GM19463 (cell line): Measurements from ENCODE around the gene FBRSL1.
"Not testable (repeated sequence)": the region's sequence is repeated elsewhere in the genome, so short reads cannot be mapped to it uniquely, and the experiment has no call there.

ENCODE experiments used
- ATAC-seq: cut with Tn5 transposase; IDR thresholded peaks from one replicate; pipeline ENCODE4 v1.9.1; 2021; ENCODE audit warnings: mild to moderate bottlenecking, moderate library complexity; ENCODE audit not compliant: unreplicated experiment

Gene FBRSL1

DNA sequence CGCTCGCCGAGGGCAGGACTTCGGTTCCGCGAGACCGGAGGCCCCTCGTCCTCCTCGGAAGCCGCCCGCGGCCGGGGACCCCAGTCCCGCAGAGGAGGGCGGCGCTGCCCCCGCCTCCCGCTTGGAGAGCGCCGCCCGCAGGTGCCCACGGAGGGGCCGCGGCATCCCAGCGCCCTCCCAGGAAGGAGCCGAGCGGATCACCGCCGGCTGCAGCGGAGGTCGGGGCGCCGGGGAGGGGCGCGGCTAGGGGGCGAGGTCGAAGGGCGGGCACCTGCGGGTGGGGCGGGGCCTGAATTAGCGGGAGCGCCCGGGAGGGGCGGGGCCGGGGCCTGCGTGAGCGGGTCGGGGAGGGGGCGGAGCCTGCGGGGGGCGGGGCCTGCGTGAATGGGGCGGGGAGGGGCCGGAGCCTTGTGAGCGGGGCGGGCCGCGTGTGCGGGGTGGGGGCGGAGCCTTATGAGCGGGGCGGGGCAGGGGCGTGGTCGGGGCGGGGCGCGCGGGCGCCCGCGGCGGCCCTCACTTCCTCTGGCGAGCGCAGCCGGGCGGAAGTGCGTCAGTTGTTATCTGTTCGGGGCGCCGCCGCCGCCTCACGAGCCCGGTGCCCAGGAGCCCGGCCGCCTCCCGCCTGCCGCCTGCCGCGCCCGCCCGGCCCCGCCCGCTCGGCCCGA lies at the start of gene FBRSL1:
Gene FBRSL1, plus strand, starts transcription at position 550 of the 665 bp plus-strand sequence.
- peak; percentile 56 for ATAC-seq

DNA sequence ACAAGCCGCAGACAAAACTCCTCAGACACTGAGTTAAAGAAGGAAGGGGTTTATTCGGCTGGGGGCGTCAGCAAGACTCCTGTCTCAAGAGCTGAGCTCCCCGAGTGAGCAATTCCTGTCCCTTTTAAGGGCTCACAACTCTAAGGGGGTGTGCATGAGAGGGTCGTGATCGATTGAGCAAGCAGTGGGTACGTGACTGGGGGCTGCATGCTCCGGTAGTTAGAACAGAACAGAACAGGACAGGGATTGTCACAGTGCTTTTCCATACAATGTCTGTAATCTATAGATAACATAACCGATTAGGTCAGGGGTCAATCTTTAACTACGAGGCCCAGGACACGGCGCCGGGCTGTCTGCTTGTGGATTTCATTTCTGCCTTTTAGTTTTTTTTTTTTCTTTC lies 49.5 kb upstream of the FBRSL1 start:
- not testable (repeated sequence) for ATAC-seq

DNA sequence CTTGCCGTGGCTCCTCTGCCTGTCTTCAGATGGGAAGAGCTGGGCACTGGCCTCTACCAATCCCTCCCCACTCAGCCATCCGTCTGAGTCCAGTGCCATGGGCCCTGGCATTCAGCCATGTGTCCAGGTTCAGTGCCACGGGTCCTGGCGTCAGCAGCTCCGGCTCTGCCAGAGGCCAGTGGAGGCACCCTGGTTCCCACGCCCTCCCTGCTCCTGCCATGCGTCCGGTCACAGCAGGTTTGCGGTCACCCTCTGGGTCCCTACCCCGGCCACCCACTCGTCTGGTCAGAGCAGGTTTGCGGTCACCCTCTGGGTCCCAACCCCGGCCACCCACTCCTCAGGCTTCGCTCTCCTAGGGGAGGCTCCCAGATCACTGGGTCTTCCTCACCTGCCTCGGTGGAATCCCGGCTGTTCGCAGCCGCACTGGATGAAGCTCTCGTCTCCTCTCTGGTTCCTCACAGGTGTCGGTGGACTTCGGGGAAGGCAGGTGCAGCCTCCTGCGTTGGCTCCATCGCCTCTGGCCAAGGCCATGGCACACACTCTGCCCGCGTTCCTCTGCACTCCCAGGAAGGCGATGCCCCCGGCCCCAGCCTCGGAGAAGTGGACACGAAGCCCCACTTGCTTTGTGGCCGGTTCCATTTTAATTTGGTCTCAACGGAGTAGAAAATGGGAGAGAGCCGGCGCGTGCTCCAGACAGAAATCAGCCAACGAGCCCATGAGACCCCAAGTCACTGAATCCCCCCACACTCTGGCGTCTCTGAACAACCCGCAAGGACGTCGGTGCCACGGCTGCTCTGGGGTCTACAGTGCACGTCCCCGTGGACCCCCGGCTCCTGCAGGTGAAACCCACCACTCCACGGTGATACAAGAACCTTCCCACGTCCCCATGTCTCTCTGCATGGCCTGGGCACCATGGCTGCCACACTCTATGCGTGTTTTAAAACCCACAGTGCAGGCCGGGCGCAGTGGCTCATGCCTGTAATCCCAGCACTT lies 47.8 kb upstream of the FBRSL1 start:
- ATAC-seq = no peak

DNA sequence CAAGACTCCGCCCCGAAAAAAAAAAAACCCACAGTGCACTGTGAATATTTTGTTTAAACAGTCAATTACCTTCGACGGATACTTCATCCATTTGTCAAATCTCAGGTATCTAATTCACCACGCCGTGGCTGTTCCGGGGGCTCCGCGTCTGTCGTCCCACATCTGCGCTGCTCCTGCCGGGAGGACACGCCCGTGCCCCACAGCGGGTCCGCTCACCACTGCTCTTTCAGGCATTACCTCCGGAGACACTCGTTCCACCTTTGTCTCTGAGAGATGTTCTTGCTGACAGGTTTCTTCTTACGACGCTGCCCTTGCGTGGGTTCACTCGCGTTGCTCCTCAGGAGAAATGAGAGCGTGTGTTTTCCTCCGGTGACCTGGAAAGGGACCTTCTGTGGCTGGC lies 46.9 kb upstream of the FBRSL1 start:
- ATAC-seq = no peak

DNA sequence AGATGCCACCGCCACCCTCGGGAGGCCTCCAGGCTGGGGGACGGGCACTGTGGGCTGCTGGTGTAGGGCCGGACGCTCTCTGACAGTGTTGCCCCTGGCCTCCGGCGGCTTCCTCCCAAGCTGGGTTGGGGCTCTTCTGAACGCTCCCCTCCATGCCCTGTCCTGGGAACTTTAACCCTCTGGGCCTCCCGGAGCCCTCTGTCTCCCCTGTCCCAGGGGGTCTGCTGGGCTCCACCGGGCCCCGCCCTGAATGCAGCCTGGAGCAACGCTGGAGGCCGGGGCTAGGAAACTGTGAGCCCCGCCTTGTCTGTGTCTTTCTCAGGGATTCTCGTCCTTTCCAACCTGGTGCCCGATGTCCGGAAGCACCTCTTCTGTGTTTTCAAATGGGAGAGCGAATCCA lies 45.7 kb upstream of the FBRSL1 start:
- no peak for ATAC-seq

DNA sequence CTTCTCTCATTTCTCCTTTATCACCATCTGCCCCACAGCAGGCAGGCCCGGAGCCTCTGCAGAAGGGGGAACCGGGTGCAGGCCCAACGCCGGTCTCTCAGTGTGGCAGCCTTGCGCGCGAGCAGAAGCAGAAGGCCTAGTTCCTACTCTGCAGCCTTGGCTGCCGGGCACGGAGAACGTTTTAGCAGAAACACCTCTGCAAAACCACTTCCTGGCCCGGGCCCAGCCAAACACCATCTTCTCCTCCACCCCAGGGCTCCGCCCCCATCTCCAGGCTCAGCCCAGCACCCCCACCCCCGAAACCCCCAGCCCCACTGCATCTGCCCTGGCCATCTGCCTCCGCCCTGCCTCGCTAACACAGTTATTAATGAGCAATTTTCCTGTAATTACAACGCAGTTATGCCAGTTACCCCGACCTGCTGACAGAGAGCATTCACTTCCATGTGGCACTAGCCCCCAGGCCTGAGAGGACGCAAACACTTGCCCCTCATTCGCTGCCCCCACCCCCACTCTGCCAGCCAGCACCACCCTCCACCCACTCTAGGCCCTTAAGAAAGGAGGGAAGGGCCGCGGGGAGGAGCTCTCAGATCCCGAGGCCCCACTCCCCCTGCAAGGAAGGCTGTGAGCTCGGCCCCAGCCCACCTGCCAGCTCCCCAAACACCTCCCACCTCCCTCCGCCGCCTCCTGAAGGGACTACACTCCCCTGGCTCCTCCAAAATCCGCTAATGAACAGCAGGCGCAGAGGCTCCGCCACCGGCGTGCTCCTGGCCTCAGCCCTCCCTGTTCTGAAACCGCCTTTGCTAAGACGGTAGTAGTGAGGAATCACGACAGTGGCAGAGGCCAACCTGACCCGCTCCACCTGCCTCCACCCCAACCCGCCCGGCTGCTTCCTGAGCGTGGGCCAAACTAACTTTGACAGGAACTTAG lies 44.7 kb upstream of the FBRSL1 start:
- ATAC-seq = no peak

DNA sequence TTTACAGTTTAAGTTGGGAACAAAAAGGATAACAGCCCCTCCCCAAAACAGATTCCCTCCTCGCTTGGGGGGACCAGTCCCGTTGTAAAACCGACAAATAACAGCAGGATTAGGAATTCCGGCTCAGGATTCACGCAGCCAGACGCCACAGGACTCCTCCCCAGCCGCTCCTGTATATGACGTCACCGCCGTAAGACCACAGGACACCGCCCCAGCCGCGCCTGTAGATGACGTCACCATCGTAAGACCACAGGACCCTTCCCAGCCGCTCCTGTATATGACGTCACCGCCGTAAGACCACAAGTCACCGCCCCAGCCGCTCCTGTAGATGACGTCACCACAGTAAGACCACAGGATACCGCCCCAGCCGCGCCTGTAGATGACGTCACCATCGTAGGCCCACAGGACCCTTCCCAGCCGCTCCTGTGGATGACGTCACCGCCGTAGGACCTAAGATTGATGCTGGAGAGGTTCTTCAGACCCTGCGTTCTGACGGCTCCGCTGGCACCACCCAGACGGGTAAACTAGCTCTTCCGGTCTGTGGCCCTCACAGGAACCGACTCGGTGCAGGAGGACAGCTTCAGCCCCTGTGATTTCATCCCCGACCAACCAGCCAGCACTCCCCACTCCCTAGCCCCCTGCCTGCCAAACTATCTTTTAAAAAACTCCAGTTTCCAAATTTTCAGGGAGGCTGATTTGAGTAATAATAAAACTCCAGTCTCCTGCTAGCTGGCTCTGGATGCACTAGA lies 43.9 kb upstream of the FBRSL1 start:
- no peak for ATAC-seq

DNA sequence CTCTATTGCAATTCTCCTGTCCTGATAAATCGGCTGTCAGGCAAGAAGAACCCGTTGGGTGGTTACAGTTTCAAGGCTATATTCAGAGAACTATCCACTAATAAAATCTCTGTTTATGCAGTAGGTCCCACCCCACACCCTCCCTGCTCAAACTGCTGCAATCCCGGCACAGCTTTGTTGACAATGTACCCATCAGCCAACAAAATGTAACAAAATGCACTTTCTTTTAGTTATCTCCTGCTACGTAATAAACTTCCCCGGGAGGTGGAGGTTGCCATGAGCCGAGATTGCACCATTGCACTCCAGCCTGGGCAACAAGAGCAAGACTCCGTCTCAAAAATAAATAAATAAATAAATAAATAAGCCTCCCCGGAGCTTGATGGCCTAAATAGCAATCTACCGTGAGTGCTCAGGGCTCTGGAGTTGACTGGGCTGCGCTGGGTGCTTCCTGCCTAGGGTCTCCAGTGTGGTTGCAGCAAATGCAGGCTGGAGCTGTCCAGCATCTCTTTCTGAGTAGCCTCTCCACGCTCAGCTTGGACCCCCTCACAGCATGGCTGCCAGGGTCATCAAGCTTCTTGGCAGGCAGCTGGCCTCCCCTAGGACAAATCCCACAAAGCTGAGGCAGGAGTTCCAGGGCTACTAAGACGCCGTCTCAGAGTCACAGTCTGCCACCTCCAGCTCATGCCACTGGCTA lies 43.2 kb upstream of the FBRSL1 start:
- no peak for ATAC-seq

DNA sequence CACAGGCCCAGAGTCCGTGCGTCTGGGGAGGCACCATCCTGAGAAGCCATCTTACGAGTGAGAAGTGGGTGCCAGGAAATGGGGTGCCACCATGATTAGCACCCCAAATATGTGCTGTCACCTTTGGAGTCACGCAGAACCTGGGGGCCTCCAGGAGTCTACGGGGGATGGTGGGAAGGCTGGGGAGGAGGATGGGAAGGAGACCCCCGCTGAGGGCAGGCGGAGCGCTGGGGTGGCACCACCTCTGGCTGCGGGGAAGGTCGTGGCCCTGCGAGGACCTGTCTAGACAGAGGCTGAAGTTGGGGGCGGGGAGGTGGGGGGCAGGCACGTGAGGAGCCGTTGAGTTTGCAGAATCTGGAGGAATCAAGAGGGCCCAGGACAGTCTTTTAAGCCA lies 42.6 kb upstream of the FBRSL1 start:
- ATAC-seq = no peak

DNA sequence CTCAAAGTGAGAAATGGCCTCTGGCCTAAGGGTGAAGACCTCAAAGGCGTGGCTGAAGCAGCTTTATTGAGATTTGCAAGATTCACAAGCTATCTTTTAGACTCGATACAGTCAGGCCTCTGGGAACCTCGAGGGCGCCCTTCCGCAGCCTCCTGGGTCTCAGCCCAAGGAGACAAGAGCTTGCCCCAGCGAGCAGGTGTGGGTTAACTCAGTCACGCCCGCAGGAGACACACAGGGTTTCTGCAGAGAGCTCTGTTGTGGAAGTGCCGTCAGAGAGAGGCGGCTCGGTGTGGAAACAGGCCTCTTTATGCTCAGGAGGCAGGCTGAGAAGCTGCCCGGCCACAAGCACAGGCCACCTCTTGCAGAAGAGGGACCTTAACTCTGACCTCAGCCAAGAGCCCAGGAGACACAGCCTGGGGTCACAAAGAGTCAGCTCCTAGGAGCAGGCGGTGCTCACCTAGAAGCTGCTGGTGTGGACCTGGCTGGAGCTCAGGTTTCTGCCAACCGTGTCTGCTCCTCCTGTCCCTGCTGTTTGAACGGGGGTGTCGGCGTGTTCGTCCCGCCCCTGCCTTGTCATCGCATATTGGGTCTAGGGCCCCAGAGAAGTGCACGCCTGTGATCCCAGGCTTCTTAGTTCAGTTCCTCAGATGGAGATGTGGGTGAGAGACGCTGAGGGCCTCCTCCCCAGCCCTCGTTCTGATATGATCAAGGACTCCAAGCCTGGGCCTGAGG lies 42.1 kb upstream of the FBRSL1 start:
- ATAC-seq = no peak

DNA sequence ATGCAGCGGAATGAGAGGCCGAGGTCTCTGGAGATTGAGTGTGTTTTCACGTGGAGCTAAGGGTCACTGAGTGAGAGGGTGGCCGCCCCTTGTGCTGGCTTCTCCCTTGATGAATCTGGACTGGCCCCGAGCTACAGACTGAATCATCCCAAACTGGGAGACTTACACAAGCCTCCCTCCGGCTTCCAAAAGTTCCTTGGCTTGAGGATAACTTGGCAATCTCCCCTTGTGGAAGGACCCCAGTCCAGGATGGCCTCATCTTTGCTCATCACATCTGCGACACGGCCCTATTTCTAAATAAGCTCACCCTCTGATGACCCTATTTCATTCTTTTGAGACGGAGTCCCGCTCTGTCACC lies 41.5 kb upstream of the FBRSL1 start:
- no peak for ATAC-seq

DNA sequence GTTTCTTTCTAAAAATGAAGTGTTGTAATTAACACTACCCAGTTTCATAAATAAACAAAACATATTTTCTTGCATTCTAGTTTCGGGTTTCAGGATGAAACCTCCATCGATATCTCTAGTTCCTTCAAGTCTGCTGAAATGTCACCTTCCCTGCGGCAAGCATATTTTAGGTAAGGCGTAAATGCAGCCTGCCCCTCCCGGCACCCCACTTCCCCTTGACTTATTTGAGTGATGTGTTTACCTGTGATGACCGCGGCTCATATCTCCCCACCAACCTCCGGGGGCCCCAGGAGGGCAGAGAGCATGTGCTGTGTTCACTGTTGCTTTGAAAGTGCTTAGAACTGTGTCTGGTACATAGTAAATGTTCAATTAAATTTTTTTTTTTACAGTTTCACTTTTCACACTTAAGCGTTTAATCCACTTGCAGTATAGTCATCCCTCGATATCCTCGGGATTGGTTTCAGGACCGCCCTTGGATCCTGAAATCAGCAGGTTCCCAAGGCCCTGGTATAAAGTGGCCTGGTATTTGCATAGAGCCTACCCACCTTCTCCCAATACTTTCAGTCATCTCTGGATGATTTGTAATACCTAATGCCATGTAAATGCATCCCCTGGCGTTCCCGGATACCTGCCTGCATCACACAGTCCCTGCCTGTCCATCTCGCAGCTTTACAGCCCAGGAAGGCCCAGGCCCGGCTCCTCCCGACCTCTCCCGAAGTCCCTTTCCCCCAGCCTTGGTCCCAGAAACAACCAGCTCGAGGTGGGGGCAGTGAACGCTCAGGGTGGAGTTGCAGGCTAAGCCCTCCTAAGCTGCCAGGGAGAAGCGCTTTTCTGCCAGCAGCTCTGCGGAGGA lies 40.2 kb upstream of the FBRSL1 start:
- ATAC-seq = peak; percentile 59

DNA sequence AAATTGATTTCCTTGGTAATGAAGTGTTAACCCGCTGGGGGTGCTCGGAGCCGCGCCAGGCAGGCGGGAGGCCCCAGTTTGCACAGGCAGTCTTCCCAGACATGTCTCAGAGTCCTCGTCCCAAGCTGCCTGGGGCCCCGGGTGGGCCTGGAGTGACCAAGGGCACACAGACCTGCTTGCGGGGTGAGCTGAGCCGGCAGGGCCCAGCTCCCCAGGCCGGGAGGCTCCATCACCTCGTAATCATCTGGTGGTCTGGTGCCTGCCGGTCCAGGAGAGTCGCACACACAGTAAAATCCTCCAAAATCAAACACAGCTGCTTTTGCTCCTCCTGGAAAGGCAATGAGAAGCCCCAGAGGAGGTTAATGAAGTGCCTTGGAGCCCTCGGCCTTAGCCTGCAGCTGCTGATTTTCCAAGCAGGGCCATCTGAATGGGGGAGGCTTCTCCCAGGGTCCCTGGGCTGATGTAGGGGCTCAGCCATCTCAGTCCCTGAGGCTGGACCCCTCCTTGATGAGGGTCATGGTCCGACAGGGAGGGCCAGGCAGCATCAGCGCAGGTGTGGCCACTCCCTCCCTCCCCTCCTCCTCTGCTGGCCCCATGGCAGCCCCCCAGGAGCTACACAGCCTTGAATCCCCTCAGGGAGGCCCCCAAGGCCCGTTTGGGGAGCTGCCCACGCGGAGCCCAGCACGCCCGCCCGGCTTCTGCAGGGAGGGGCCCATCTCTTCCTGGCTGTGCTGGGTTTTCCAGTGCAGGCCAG lies 39.4 kb upstream of the FBRSL1 start:
- ATAC-seq = no peak

DNA sequence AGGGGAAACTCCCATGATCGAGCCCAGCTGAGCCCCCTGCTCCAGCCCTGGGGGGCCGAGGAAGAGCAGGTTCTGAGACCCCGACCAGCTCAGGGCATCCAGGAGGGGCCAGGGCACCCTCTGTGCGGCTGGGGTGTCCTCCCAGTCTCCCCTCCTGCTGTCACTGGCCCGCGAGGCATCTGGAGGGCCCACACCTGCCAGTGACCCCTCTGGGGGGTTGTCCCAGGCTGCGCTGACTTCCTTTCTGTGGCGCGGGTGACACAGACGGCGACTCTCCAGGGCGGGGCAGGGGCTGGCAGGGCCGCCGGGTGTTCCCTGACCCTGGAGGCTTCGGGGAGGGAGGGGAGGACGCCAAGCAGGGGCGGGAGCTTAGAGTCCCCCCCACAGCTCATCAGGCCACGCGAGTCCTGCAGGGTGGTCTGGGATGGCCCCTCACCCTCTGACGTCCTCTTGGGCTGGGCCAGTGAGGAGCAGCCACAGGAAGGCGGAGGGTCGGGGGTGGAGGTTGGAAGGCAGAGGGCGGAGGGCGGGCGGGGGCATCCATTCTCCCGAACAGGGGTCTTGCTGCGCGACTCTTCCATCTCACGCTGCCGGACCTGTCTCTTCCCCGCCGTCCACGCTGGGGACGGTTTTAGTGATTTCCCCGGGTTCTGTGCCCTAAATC lies 38.6 kb upstream of the FBRSL1 start:
- ATAC-seq = no peak

DNA sequence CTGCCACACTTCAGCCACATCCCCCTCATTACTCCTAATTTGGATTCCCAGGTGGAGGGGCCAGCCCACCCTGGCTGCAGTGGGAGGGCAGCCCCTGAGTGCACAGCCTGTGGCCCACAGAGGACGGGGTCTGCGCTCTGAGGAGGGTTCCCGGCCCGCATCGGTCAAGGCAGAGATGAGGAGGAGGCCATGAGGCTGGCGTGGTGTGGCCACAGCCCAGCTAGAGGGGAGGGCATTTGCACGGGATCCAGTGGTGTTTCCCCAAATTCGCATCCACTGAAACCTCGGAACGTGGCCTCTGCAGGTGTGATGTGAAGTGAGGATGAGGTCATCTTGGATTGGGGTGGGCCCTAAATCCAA lies 38.1 kb upstream of the FBRSL1 start:
- ATAC-seq = no peak

DNA sequence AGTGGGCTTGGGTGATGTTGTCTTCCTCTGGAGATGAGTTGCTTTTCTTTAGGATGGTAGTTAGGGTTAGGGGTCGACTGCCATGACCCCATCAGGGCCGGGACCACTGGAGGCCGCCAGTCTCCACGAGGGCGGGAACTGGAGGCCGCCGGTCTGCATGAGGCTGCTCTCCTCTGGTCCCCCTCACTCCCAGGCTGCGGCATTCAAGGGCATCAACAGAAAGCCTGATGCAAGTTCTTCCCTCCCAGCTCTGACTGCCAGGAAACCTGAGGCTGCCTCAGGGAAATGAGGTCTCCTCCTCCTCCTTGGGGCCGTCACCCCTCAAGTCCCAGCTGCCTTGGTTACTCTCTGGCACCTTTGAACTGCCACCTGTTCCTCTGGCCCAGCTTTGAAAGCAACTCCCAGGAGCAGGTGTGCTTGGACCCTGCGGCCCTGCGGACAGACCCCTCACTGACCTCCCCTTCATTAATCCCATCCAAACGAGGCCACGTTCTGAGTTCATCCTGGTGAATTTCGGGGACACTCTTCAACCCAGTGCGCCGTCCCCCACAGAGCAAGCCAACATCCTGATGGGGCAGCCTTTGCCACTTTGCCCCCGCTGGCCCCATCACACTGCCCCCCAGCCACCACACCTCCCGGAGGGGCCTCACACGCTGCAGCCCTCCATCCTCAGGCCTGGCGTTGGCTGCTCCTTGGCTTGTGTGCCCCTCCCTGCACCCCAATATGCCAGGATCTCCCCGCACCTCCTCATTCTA lies 37.2 kb upstream of the FBRSL1 start:
- no peak for ATAC-seq
